Bronchial epithelial cell (primary cell): ENCODE measurements around the gene ATP13A4. TPM values are rescaled to one million over a fixed set of nuclear protein-coding genes. Genes with fewer than 3 reads are reported as not detected.
A peak's percentile ranks its signal among the peaks of the same experiment; 100 is the strongest.

Experiments used
- DNase-seq: peaks from one replicate; pipeline ENCODE4 v3.0.0-alpha.2; 2010; ENCODE audit warnings: low read depth
- FAIRE-seq: peaks from 2 replicates; lab custom pipeline; 2011; peaks lifted over from hg19 to GRCh38; lab: Jason Lieb, UNC
- H3K27me3 ChIP-seq: 2 replicates; pipeline ENCODE4 v1.5.1; 2011; ENCODE audit warnings: low read length; ENCODE audit not compliant: control insufficient read depth, insufficient read depth
- H3K36me3 ChIP-seq: 2 replicates; pipeline ENCODE4 v1.5.1; 2011; ENCODE audit warnings: low read length; ENCODE audit not compliant: control insufficient read depth, insufficient read depth
- H3K4me3 ChIP-seq: 2 replicates; pipeline ENCODE4 v1.5.1; 2011; ENCODE audit warnings: mild to moderate bottlenecking, low read depth, low read length, control low read depth
- total RNA-seq: library from RNA; depleted of rRNA; stranded (reverse); fragments of >200 nt; gene quantifications from 2 replicates; pipeline ENCODE4 v1.2.1, GENCODE V29; 2014
- TF ChIP-seq, protein P1 (sequence below): IDR thresholded peaks from 2 replicates; pipeline ENCODE4 v1.5.1; 2011; ENCODE audit warnings: mild to moderate bottlenecking, moderate library complexity, low read length, control low read depth, inconsistent platforms; ENCODE audit not compliant: insufficient read depth, severe bottlenecking

Gene ATP13A4
- total RNA-seq, 1 donor from 2014 or later: 4.2 TPM

DNA sequence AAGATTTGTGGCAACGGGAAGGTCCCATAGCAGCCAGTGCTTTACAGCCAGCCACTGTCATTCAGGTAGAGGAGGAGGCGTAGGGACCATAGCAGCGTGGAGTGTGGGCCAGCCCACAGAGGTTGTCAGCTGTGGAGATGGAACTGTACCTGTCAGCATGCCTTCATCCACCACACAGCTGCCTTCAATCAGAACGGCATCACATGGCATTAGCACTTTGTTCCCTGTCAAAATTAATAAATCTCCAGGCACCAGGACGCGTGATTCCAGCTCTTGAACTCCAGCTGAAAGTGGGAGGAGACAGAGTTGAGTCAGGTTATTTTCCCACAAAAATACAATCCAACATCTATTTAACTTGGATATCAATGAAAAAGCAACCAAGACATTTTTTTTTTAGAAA is 84.0 kb downstream of the ATP13A4 start:
- no peak for DNase-seq
- H3K36me3 ChIP-seq: no peaks in the 10 kb centered on the region
- FAIRE-seq: no peak
- H3K4me3 ChIP-seq: no peak overlapping the region
- TF ChIP-seq, protein P1, sequence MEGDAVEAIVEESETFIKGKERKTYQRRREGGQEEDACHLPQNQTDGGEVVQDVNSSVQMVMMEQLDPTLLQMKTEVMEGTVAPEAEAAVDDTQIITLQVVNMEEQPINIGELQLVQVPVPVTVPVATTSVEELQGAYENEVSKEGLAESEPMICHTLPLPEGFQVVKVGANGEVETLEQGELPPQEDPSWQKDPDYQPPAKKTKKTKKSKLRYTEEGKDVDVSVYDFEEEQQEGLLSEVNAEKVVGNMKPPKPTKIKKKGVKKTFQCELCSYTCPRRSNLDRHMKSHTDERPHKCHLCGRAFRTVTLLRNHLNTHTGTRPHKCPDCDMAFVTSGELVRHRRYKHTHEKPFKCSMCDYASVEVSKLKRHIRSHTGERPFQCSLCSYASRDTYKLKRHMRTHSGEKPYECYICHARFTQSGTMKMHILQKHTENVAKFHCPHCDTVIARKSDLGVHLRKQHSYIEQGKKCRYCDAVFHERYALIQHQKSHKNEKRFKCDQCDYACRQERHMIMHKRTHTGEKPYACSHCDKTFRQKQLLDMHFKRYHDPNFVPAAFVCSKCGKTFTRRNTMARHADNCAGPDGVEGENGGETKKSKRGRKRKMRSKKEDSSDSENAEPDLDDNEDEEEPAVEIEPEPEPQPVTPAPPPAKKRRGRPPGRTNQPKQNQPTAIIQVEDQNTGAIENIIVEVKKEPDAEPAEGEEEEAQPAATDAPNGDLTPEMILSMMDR: no peak
- H3K27me3 ChIP-seq: no peaks in the 10 kb centered on the region

DNA sequence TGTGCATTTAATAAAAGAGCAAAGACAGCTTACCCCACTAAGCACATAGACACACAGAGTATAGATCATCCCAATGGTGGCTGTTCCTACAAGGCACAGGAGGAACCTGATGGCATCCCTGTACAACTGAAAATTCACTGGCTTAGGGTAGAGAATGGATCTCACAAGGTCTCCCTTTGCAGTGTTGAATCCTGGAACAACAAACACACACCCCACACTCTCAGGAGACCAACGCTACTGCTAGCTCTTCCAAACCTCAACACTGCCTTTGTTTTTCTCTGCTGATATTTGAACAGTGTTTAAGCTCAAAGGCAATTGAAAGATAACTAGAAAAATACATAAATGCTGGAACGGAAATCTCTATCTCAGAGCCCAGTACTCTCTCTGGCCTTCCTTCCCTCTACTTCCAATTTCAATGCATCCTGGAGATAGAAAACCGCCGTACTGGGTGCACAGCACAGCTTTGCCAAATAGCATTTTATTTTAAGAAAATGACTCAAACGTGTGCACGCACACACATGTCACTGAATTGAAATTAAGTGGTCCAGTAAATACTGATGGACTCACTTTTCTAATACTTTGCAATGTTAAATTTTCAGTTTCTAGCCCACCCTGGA is 88.6 kb downstream of the ATP13A4 start:
- no peaks in the 10 kb centered on the region for H3K36me3 ChIP-seq
- DNase-seq (peak; percentile 3), FAIRE-seq (no peak)
- TF ChIP-seq, protein P1: no peak
- H3K27me3 ChIP-seq: no peaks in the 10 kb centered on the region
- H3K4me3 ChIP-seq: no peak overlapping the region

DNA sequence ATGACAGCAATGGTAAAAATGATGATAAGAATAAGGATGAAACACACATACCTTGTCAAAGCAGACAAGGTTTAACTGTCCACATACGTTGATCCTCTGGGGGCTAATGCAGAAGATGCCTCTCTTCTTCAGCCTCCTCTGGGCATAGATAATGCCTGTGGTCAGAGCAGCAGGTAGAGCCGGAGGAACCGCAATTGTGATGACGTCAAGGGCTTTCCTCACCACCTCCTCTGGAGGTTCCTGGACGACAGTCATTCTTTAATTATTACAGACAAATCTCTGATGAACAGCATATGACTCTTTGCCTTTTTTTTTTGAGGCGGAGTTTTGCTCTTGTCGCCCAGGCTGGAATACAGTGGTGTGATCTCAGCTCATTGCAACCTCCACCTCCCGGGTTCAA is 89.8 kb downstream of the ATP13A4 start:
- Histone ChIP-seq H3K27me3 (no peaks in the 10 kb centered on the region), H3K4me3 (no peak overlapping the region), H3K36me3 (no peaks in the 10 kb centered on the region)
- DNase-seq (no peak), FAIRE-seq (peak; percentile 13)
- TF ChIP-seq, protein P1: no peak

DNA sequence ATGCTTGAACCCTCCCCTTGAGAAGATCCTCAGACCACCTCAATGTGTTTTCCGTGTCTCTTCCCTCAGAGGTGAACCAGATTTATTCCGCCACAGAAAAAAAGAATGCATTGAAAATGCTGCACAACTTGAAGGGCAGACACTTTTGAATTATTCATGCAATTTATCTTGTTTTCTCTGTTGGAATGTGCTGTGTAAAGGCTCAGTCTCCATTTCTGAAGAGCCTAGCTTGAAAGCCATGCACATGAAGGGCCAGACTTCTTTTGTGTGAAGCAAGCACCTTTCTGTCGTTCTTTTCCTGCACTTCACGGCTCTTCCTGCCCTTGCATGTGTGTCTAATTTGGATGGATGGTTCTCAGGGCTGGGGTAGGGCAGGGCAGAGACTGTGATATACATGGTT is 97.2 kb downstream of the ATP13A4 start:
- FAIRE-seq: no peak
- TF ChIP-seq, protein P1: no peak
- no peaks in the 10 kb centered on the region for H3K27me3 ChIP-seq
- H3K36me3 ChIP-seq: no peaks in the 10 kb centered on the region
- no peak for DNase-seq
- H3K4me3 ChIP-seq: no peak overlapping the region

DNA sequence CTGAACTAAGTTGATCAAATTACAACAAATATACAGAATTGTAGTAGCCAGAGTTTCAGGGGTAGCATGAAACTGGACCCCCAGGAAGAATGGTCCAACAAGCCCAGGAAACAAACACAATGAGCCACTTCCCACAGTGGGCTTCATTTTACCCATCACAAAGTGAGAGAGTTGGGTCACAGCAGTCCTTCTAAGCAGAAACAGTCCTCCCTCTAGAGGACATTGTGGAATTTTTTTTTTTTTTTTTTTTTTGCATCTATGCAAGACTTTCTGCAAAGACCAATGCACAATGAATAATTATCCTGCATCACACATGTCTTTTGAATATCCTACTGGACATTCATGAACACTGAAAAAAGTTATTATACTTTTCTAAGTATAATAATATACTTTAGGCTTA is 102.4 kb downstream of the ATP13A4 start:
- H3K27me3 ChIP-seq: no peaks in the 10 kb centered on the region
- no peak overlapping the region for H3K4me3 ChIP-seq
- no peak for FAIRE-seq
- TF ChIP-seq, protein P1: peak; percentile 34
- DNase-seq: peak; percentile 25
- H3K36me3 ChIP-seq: no peaks in the 10 kb centered on the region

DNA sequence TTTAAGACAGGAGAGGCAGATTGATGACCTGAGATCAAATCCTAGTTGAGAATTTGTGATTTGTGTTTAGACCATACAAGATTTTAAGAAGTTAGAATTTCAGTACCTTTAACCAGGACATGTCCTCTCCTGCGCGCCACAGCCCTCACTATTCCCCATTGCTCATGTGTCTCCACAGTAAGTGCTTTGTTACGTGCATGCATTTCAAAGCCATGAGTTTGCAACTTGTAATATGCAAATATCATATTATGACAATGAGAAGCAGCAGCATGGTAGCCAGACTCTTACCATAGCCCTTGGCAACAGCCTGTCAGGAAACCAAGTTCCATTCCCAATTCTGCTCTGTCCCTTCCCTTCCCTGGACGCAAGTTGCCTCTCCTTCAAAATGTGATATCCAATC is 102.8 kb downstream of the ATP13A4 start:
- H3K36me3 ChIP-seq: no peaks in the 10 kb centered on the region
- TF ChIP-seq, protein P1: no peak
- no peaks in the 10 kb centered on the region for H3K27me3 ChIP-seq
- DNase-seq (peak; percentile 40), FAIRE-seq (no peak)
- no peak overlapping the region for H3K4me3 ChIP-seq
